ENCODE results near the gene LUC7L. TPM values are rescaled to one million over a fixed set of nuclear protein-coding genes. Genes with fewer than 3 reads are reported as not detected.
"Not testable (repeated sequence)": the region's sequence is repeated elsewhere in the genome, so short reads cannot be mapped to it uniquely, and the experiment has no call there.

Gene LUC7L
- total RNA-seq, 2 experiments from 2014 or later: 57.0 to 60.8 TPM

DNA sequence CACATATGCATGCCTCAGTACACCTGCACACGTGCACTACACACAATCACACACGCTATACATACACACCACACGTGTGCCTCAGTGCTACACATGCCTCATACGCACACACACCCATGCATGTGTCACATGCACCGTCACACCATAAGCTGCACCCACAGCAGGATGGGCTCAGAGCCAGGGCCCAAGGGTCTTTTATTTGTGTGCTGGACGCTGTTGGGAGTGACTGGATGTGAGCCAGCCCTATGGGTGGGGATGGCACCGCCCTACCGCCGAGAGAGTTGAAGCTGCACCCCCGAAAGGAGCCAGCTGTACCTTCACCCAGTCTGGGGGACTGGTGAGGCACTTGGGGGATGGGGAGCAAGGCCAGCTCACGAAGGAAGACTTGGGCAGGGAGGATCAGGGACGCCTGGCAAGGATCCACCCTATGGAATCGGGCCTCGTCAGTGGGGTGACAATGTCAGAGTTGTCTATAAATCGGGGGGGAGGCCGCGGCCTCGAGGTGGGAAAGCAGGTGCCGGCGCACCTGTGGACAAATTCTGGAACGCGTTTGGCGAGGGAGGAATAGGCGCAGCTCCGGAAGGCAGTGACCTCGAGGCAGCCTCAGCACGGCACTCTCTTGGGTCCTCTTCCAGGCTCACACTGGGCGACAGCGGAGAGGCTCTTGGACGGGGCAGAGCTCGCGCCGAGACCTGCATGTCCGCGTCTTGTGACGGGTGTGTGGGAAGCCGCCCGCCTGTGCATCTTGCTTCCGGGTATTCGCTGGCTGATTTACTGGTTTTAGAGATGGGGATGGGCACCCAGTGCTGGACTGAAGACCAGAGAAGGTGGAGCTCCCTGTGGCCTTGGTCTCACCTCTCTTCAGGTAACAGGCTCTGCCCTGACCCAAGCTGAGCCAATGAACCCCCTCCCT is 39.1 kb upstream of the LUC7L start:
- H3K9me3 Mint-ChIP-seq: no peaks in the 10 kb centered on the region
- POLR2A ChIA-PET: no interaction called here

DNA sequence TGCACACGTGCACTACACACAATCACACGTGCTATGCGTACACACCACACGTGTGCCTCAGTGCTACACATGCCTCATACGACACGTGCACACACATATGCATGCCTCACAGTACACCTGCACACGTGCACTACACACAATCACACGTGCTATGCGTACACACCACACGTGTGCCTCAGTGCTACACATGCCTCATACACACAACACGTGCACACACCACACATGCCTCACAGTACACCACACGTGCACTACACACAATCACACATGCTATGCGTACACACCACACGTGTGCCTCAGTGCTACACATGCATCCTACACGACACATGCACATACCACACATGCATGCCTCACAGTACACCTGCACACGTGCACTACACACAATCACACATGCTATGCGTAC is 38.3 kb upstream of the LUC7L start:
- H3K36me3 Mint-ChIP-seq; CTCF ChIA-PET; POLR2A ChIA-PET; H3K4me1 Mint-ChIP-seq (ENCODE audit: low read depth); H3K27ac Mint-ChIP-seq; H3K27me3 Mint-ChIP-seq; H3K4me3 Mint-ChIP-seq; H3K9me3 Mint-ChIP-seq; DNase-seq; intact Hi-C loops (cut with micrococcal nuclease): not testable (repeated sequence)

More for the DNA sequence above, 39.1 kb upstream of the LUC7L start:
- Mint-ChIP-seq H3K4me3 (no peak overlapping the region), H3K27me3 (peaks cover 2% of the 10 kb centered on the region), H3K27ac (no peak overlapping the region), H3K4me1 (ENCODE audit: low read depth) (peaks cover 5% of the 10 kb centered on the region), H3K36me3 (peaks cover 2% of the 10 kb centered on the region)
- intact Hi-C loops (cut with micrococcal nuclease): no loop called here
- CTCF ChIA-PET: no interaction called here
- no peak for DNase-seq

DNA sequence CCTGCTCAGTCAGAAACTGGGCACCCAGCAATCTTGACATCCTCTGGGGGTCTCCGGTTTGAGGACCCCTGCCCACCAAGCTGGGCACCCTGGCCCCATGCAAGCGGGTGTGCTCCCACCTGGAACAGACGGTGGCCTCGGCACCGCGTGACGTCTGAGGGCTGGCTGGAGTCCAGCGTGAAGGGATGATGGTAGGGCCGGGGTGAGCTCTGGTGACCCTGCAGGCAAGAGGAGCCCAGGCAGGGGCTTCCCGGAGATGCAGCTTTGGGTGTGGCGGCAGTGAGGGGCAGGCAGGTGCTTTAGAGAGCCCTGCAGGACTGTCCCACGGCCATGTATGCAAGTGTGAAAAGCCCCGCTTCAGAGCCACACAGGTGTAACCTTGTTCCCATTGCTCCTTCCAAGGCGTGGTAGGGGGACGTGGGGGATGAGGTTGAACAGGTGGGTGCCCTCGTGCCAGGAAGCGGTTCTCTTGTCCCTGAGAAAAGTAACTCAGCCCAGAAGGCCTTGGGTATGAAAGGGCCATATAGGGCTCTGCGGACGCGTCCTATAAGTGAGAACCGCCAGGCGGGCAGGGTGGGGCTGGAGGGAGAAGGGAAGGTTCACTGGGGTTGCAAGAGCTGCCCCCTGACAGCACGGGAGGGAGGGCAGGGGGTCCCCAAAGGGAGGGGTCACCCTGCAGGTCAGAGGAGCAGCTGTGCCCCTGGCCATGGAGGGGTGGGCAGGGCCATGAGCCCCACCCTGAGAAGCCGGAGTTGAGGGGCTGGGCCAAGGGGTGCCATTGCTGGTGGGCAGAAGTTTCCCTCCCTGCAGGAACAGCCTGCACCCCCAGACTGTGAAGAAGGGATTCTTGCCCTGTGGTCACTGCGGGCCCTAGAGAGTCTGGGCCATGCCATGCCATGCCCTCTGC is 37.3 kb upstream of the LUC7L start:
- DNase-seq: no peak
- no peaks in the 10 kb centered on the region for H3K27me3 Mint-ChIP-seq
- ChIA-PET CTCF (no interaction called here), POLR2A (no interaction called here)
- H3K27ac Mint-ChIP-seq: no peak overlapping the region
- intact Hi-C loops (cut with micrococcal nuclease): no loop called here
- no peak overlapping the region for H3K4me3 Mint-ChIP-seq
- peaks cover 5% of the 10 kb centered on the region for H3K4me1 Mint-ChIP-seq (ENCODE audit: low read depth)
- peaks cover 2% of the 10 kb centered on the region for H3K36me3 Mint-ChIP-seq
- H3K9me3 Mint-ChIP-seq: no peaks in the 10 kb centered on the region

DNA sequence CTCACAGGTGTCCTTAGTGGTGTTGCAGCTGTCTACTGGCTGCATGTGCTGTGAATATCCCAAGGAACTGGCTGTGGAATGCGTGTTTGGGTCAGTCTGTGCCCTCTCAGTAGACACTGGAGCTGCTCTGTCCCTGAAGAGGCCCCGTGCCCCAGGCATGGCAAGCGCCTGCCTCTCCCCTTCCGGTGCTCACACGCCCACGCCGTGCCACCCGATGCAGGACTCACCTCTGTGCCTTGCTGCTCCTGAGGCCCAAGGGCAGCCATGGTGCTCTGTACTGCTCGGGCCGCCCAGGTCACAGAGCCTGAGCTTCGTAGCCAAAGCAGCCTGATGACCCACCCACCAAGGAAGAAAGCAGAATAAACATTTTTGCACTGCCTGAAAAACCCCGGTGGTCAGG is 36.5 kb upstream of the LUC7L start:
- peaks cover 5% of the 10 kb centered on the region for H3K4me1 Mint-ChIP-seq (ENCODE audit: low read depth)
- DNase-seq: peak; percentile 55
- POLR2A ChIA-PET: no interaction called here

DNA sequence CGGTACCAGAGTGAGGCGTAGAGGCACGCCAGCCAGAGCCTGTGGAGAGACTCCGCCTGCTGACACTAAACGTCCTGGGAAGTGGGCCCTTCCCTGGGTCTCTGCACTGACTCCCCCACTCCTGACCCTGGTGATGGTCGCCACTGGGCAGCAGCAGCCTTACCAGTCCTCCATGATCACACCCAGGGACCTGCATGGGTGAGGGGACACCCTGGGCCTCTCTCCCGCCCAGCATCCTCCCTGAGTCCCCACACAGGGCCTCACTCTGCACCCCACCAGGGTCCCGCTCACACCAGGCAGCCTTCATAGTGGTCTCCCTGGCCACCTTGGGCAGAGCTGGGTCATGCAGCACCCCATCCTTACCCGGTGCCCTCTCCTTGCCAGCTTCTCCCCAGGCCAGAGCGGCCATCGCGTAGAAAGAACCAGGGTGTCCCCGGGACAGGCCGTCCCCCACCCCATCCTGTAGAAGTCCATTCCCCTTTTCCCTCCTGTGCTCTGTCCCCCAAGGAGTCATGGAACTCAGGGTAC is 35.8 kb upstream of the LUC7L start:
- H3K9me3 Mint-ChIP-seq: no peaks in the 10 kb centered on the region
- ChIA-PET CTCF (no interaction called here), POLR2A (no interaction called here)
- peaks cover 5% of the 10 kb centered on the region for H3K4me1 Mint-ChIP-seq (ENCODE audit: low read depth)
- intact Hi-C loops (cut with micrococcal nuclease): no loop called here
- H3K27ac Mint-ChIP-seq: no peak overlapping the region
- no peak for DNase-seq
- H3K4me3 Mint-ChIP-seq: no peak overlapping the region
- H3K36me3 Mint-ChIP-seq: peaks cover 6% of the 10 kb centered on the region
- no peaks in the 10 kb centered on the region for H3K27me3 Mint-ChIP-seq

More for the DNA sequence above, 36.5 kb upstream of the LUC7L start:
- H3K9me3 Mint-ChIP-seq: no peaks in the 10 kb centered on the region
- H3K4me3 Mint-ChIP-seq: no peak overlapping the region
- intact Hi-C loops (cut with micrococcal nuclease): no loop called here
- H3K27me3 Mint-ChIP-seq: no peaks in the 10 kb centered on the region
- CTCF ChIA-PET: no interaction called here
- H3K36me3 Mint-ChIP-seq: peaks cover 4% of the 10 kb centered on the region
- no peak overlapping the region for H3K27ac Mint-ChIP-seq

DNA sequence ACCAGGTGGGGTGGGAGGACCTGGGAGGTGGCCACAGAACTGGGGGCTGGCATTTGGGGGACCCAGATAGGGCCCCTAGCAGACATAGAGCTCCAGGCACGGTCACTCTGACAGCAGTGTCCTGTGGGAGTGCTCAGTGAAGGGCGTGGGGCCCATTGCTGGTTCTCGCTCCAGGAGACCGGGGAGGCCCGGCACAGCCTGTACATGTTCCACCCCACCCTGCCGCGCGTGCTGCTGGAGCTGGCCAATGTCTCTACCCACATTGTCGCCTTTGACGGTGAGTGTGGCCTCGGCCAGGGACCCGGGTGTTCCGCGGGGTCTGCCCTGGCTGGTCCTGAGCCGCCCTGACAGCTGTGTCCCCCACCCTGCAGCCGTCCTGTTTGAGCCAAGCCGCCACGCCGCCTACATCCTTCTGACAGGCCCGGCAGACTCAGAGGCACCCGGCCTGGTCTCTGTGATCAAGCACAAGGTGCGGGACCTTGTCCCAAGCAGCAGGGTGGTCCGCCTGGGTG is 35.2 kb upstream of the LUC7L start:
- DNase-seq: no peak
- Mint-ChIP-seq H3K4me1 (ENCODE audit: low read depth) (peaks cover 5% of the 10 kb centered on the region), H3K9me3 (no peaks in the 10 kb centered on the region), H3K4me3 (no peak overlapping the region), H3K27ac (no peak overlapping the region), H3K36me3 (peaks cover 6% of the 10 kb centered on the region), H3K27me3 (no peaks in the 10 kb centered on the region)
- ChIA-PET POLR2A (no interaction called here), CTCF (no interaction called here)
- intact Hi-C loops (cut with micrococcal nuclease): no loop called here

DNA sequence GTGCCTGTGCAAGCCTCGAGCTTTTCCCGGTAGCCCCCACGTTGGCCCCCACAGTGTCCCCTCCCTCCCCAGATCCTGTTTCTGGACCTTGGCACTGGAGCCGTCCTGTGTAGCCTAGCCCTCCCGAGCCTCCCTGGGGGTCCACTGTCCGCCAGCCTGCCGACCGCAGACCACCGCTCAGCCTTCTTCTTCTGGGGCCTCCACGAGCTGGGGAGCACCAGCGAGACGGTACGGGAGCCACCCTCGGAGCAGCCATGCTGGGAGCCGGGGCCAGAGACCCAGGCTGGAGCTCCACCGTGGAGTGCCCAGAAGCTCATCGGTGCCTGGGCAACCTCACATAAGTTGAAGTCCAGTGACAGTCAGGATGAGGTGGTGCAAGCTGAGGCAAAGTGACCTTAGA is 34.7 kb upstream of the LUC7L start:
- intact Hi-C loops (cut with micrococcal nuclease): no loop called here
- ChIA-PET POLR2A (no interaction called here), CTCF (no interaction called here)
- Mint-ChIP-seq H3K27ac (no peak overlapping the region), H3K4me3 (no peak overlapping the region), H3K4me1 (ENCODE audit: low read depth) (peaks cover 9% of the 10 kb centered on the region), H3K27me3 (no peaks in the 10 kb centered on the region), H3K9me3 (no peaks in the 10 kb centered on the region), H3K36me3 (peaks cover 6% of the 10 kb centered on the region)
- no peak for DNase-seq

DNA sequence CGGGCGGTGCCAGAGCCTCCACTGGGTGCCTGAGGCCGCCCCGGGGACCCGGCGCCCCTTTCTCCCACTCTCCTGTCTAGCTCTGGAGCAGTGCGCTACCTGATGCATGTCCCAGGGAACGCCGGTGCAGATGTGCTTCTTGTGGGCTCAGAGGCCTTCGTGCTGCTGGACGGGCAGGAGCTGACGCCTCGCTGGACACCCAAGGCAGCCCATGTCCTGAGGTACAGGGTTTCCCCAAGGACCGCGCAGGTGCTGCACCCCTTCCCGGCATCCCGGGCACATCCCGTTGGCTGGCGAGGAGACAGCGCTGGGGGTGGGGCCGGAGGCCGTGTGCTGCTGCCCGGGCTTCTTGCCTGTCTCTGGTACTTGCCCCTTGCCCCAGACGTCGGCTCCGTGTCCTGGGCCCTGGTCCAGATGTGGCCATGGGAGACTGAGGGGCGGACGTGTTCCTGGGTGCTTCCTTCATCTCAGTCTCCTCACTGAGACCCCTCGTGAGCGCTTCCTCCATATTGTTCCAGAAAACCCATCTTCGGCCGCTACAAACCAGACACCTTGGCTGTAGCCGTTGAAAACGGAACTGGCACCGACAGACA is 34.0 kb upstream of the LUC7L start:
- DNase-seq: no peak
- POLR2A ChIA-PET: no interaction called here
- no peak overlapping the region for H3K4me3 Mint-ChIP-seq
- no peaks in the 10 kb centered on the region for H3K9me3 Mint-ChIP-seq
- peaks cover 9% of the 10 kb centered on the region for H3K4me1 Mint-ChIP-seq (ENCODE audit: low read depth)
- peaks cover 6% of the 10 kb centered on the region for H3K36me3 Mint-ChIP-seq
- no peaks in the 10 kb centered on the region for H3K27me3 Mint-ChIP-seq
- intact Hi-C loops (cut with micrococcal nuclease): no loop called here
- CTCF ChIA-PET: no interaction called here
- H3K27ac Mint-ChIP-seq: no peak overlapping the region

DNA sequence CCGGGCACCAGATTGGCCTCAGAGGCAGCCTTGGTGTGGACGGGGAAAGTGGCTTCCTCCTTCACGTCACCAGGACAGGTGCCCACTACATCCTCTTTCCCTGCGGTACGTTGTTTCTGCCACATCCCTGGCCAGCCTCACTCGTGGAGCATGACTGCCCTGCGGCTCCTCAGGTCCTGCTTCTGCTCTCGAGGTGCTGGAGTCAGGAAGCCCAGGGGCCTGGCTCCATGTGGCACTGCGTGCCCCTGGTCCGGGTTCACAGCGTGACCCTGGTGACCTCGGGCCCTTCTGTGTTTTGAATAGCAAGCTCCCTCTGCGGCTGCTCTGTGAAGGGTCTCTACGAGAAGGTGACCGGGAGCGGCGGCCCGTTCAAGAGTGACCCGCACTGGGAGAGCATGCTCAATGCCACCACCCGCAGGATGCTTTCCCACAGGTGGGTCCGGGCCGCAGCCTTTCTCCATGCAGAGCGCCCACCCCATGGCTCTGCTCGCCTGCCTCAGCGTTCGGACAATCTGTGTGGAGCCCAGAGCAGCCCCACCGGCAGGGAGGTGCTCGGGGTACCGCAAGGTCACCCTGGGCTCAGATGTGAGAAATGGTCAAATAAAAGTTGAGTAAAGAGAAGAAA is 33.0 kb upstream of the LUC7L start:
- peaks cover 6% of the 10 kb centered on the region for H3K36me3 Mint-ChIP-seq
- no peak overlapping the region for H3K4me3 Mint-ChIP-seq
- H3K4me1 Mint-ChIP-seq (ENCODE audit: low read depth): peaks cover 9% of the 10 kb centered on the region
- no peak for DNase-seq
- POLR2A ChIA-PET: no interaction called here
- H3K27me3 Mint-ChIP-seq: no peaks in the 10 kb centered on the region
- H3K27ac Mint-ChIP-seq: no peak overlapping the region
- H3K9me3 Mint-ChIP-seq: no peaks in the 10 kb centered on the region
- CTCF ChIA-PET: no interaction called here
- intact Hi-C loops (cut with micrococcal nuclease): no loop called here

DNA sequence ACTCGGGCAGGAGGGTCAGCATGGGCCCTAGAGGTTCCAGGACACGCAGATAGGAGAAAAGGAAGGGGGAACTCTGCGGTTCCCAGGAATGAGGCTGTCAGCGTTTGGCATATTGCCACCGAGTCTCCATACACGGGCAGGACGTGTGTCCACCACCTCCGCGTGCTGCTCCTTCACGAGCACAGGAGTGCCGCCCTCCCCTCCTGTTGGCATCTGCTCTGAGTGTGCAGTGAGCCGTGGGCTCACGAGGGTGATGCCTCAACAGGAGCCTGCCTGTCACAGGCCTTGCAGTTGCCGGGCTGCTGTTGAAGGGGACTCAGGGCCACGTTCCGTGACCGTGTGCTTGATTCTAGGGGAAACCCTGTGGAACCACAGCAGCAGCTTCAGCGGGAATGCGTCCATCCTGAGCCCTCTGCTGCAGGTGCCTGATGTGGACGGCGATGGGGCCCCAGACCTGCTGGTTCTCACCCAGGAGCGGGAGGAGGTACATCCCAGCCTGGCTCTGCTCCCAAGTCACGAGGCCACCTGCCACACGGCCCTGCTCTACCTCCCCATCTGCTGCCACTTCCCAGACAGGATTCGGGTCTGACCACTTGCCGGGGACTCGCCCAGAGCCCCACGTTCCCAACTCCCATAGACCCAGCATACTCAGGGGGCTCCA is 31.9 kb upstream of the LUC7L start:
- Mint-ChIP-seq H3K9me3 (no peaks in the 10 kb centered on the region), H3K4me1 (ENCODE audit: low read depth) (peaks cover 10% of the 10 kb centered on the region), H3K36me3 (peaks cover 7% of the 10 kb centered on the region), H3K27me3 (no peaks in the 10 kb centered on the region), H3K4me3 (no peak overlapping the region), H3K27ac (no peak overlapping the region)
- intact Hi-C loops (cut with micrococcal nuclease): no loop called here
- ChIA-PET CTCF (no interaction called here), POLR2A (no interaction called here)
- no peak for DNase-seq

DNA sequence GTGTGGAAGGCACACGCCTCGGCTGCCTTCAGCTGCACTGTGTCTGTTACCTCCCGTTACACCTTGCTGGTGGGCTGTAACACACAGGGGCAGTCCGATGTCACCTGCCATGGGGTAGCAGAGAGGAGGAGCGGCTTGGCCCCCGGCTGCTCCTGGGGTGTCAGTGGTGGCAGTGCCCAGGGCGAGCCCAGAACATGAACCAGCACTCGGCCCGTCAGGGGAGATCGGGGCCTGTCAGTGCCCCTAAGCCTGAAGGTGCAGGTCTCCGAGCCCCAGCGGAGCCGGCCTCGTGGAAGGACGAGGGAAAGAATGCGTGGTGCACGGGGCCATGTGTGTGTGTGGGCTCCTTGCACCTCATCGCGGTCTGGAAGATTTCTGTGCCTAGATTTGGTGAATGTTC is 31.1 kb upstream of the LUC7L start:
- H3K9me3 Mint-ChIP-seq: no peaks in the 10 kb centered on the region
- CTCF ChIA-PET: no interaction called here

More for the DNA sequence above, 31.1 kb upstream of the LUC7L start:
- DNase-seq: no peak
- no peak overlapping the region for H3K4me3 Mint-ChIP-seq
- peaks cover 12% of the 10 kb centered on the region for H3K4me1 Mint-ChIP-seq (ENCODE audit: low read depth)
- H3K36me3 Mint-ChIP-seq: peaks cover 11% of the 10 kb centered on the region
- no peak overlapping the region for H3K27ac Mint-ChIP-seq
- H3K27me3 Mint-ChIP-seq: no peaks in the 10 kb centered on the region
- intact Hi-C loops (cut with micrococcal nuclease): no loop called here
- POLR2A ChIA-PET: no interaction called here

Measured in activated CD4-positive, alpha-beta memory T cell treated with anti-CD3 and anti-CD28 coated beads for 36 hours (primary cell).